Measurements from ENCODE around the gene RHOG. TPM values are rescaled to one million over a fixed set of nuclear protein-coding genes. Genes with fewer than 3 reads are reported as not detected.

Gene RHOG
- total RNA-seq, 1 experiment from 2014 or later, result 26.4 TPM

- Mint-ChIP-seq H3K4me1 (no peaks in the 10 kb centered on the region), H3K36me3 (ENCODE audit: insufficient read depth in 1 of 3, low read depth in 3 of 3) (no peaks in the 10 kb centered on the region), H3K4me3 (no peak overlapping the region), H3K9me3 (no peaks in the 10 kb centered on the region), H3K27me3 (ENCODE audit: low read depth) (no peaks in the 10 kb centered on the region), H3K27ac (no peak overlapping the region; a peak in 1 of 7 replicates)
- no peak overlapping the region for H2BK15ac ChIP-seq (ENCODE audit: low read depth, low read length)
- no peak overlapping the region for H3K9ac ChIP-seq (ENCODE audit: extremely low read depth, insufficient read length, low read length)
- H3K27me3 ChIP-seq (ENCODE audit: insufficient read depth, low read length), result no peaks in the 10 kb centered on the region
- no peak overlapping the region for H4K8ac ChIP-seq (replicated peaks; ENCODE audit: insufficient read length, low read depth, low read length)
- no peak overlapping the region for H3K27ac ChIP-seq (ENCODE audit: insufficient read length, low read depth, low read length)
- H3K18ac ChIP-seq (ENCODE audit: insufficient read length, low read depth, low read length), result no peak overlapping the region
- WGBS (ENCODE audit: extremely low coverage, insufficient read length, low lambda C conversion rate), result no CpG with 5 or more reads among the region's 1 CpG
- TF ChIP-seq CTCF (conservative IDR thresholded peaks at IDR 0.05), result no peak
- no peak overlapping the region for H3K4ac ChIP-seq (ENCODE audit: low read depth, low read length)
- H2BK20ac ChIP-seq (ENCODE audit: low read depth, low read length, poor library complexity, severe bottlenecking), result no peak overlapping the region
- no peak overlapping the region for H3K4me2 ChIP-seq (ENCODE audit: insufficient read depth, insufficient read length, low read length)
- H2BK5ac ChIP-seq (ENCODE audit: insufficient read length, low read length), result no peak overlapping the region
- DNase-seq, result no peak
- no peak overlapping the region for H2BK12ac ChIP-seq (ENCODE audit: insufficient read length, low read depth, low read length)
- H3K23me2 ChIP-seq (ENCODE audit: insufficient read length, low read depth, low read length, poor library complexity, severe bottlenecking), result no peaks in the 10 kb centered on the region
- H3K14ac ChIP-seq (ENCODE audit: insufficient read depth, low read length), result no peak overlapping the region
- no peak overlapping the region for H3K23ac ChIP-seq (ENCODE audit: insufficient read length, low read depth, low read length)
- no peaks in the 10 kb centered on the region for H4K20me1 ChIP-seq (ENCODE audit: control insufficient read depth, insufficient read depth, insufficient read length)
- H3K9me3 ChIP-seq (ENCODE audit: control insufficient read depth, low read depth, low read length), result no peaks in the 10 kb centered on the region
- no peak overlapping the region for H4K91ac ChIP-seq (ENCODE audit: insufficient read length, low read depth, low read length)
- no peak overlapping the region for H3K56ac ChIP-seq (ENCODE audit: insufficient read length, low read depth, low read length)
- H3K79me2 ChIP-seq (ENCODE audit: insufficient read depth, low read length), result no peaks in the 10 kb centered on the region
- no peaks in the 10 kb centered on the region for H3K4me1 ChIP-seq (ENCODE audit: insufficient read depth, low read length)
- H2AFZ ChIP-seq (ENCODE audit: low read length), result no peak overlapping the region
- no peaks in the 10 kb centered on the region for H3K79me1 ChIP-seq (ENCODE audit: insufficient read depth, low read depth, low read length, poor library complexity, severe bottlenecking)
- H2BK120ac ChIP-seq (ENCODE audit: low read depth, low read length, poor library complexity, severe bottlenecking), result no peak overlapping the region
- no peak overlapping the region for H4K5ac ChIP-seq (ENCODE audit: insufficient read length, low read depth, low read length)
- no peak overlapping the region for H2AK5ac ChIP-seq (ENCODE audit: insufficient read length, low read length)
- no peak overlapping the region for H3T11ph ChIP-seq (ENCODE audit: low read length)
Observed at GRCh38 chr11:3886985-3887384, 46.2 kb upstream of the RHOG start.

All from H9 (cell line).